Endothelial cell (in vitro differentiated cells): ENCODE data around the gene LRIT1. TPM values are rescaled to one million over a fixed set of nuclear protein-coding genes. Genes with fewer than 3 reads are reported as not detected.
A peak's percentile ranks its signal among the peaks of the same experiment; 100 is the strongest.

Experiments
- DNase-seq: peaks from one replicate; pipeline ENCODE4 v3.0.0; 2021; ENCODE audit warnings: low spot score
- H3K27ac Mint-ChIP-seq: one replicate; pipeline ENCODE4 v1.8.0; 2021; ENCODE audit warnings: mixed read lengths, inconsistent platforms; ENCODE audit not compliant: unreplicated experiment
- H3K27me3 Mint-ChIP-seq: one replicate; pipeline ENCODE4 v1.8.0; 2021; ENCODE audit warnings: mild to moderate bottlenecking, moderate library complexity, mixed read lengths, inconsistent platforms; ENCODE audit not compliant: unreplicated experiment
- H3K36me3 Mint-ChIP-seq: one replicate; pipeline ENCODE4 v1.8.0; 2021; ENCODE audit warnings: mild to moderate bottlenecking, low read depth, mixed read lengths, inconsistent platforms; ENCODE audit not compliant: unreplicated experiment
- H3K4me1 Mint-ChIP-seq: one replicate; pipeline ENCODE4 v1.8.0; 2021; ENCODE audit warnings: mild to moderate bottlenecking, mixed read lengths, inconsistent platforms; ENCODE audit not compliant: unreplicated experiment
- H3K4me3 Mint-ChIP-seq: one replicate; pipeline ENCODE4 v1.8.0; 2021; ENCODE audit warnings: mild to moderate bottlenecking, mixed read lengths, inconsistent platforms; ENCODE audit not compliant: unreplicated experiment
- H3K9me3 Mint-ChIP-seq: one replicate; pipeline ENCODE4 v1.8.0; 2021; ENCODE audit warnings: mixed read lengths, inconsistent platforms; ENCODE audit not compliant: unreplicated experiment
- total RNA-seq: library from RNA; stranded (reverse); fragmentation: NEBNext Ultra II Directional; extraction: Animal tissue kit (Norgen Biotek cat#: 25700); gene quantifications from one replicate; pipeline ENCODE4 v1.2.1, GENCODE V29; 2021; ENCODE audit not compliant: unreplicated experiment
- TF ChIP-seq, protein P1 (sequence below): fragments of 200-600 bp; sonication (generic); IDR thresholded peaks from one replicate; pipeline ENCODE4 v1.5.0; 2021; ENCODE audit warnings: antibody characterized with exemption; ENCODE audit not compliant: unreplicated experiment

LRIT1 gene
- total RNA-seq, 1 donor from 2014 or later: not detected

DNA sequence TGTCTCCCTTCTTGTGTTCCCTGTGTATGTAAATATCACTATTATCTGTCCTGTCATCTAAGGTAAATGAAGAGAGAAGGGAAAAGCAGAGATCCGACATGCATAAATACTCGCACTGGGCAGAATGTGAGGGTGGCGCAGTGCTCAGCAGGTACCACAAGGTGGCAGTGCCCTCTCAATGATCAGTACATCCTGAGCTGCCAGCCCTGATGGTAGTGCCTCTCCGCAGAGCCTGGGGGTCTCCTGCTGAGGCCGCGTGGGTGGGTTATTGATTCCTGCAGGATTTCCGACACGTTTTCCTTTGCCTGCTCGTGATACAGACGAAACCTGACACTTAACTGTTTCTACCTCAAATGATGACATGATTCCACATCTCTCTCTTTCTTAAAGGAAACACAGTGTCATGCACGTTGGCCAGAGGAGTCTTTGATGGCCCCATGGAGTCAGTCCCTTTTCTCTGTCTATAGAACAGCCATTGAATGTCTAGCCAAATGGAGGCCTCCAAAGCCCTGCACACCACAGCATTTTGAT, 23.3 kb upstream of the LRIT1 start:
- no peak overlapping the region for H3K27ac Mint-ChIP-seq
- peaks cover 15% of the 10 kb centered on the region for H3K4me1 Mint-ChIP-seq
- no peaks in the 10 kb centered on the region for H3K36me3 Mint-ChIP-seq
- TF ChIP-seq, protein P1, sequence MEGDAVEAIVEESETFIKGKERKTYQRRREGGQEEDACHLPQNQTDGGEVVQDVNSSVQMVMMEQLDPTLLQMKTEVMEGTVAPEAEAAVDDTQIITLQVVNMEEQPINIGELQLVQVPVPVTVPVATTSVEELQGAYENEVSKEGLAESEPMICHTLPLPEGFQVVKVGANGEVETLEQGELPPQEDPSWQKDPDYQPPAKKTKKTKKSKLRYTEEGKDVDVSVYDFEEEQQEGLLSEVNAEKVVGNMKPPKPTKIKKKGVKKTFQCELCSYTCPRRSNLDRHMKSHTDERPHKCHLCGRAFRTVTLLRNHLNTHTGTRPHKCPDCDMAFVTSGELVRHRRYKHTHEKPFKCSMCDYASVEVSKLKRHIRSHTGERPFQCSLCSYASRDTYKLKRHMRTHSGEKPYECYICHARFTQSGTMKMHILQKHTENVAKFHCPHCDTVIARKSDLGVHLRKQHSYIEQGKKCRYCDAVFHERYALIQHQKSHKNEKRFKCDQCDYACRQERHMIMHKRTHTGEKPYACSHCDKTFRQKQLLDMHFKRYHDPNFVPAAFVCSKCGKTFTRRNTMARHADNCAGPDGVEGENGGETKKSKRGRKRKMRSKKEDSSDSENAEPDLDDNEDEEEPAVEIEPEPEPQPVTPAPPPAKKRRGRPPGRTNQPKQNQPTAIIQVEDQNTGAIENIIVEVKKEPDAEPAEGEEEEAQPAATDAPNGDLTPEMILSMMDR: peak; percentile 90
- no peaks in the 10 kb centered on the region for H3K9me3 Mint-ChIP-seq
- H3K27me3 Mint-ChIP-seq: no peaks in the 10 kb centered on the region
- no peak overlapping the region for H3K4me3 Mint-ChIP-seq
- peak; percentile 79 for DNase-seq

DNA sequence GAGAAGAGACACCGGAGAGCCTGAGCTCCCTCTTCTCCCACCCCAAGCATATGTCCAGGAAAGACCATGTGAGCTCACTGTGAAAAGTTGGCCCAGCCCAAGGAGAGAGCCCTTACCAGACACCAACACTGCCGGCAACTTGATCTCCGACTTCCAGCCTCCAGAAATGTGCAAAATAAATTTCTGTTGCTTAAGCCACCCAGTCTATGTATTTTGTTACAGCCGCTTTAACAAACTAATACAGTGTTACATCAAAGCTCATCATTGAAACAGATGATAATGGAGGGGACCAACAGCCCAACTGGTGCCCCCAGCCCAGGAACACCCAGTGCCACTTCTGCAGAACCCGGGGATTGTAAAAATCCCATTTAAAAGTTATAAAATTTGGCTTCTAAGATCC, 22.4 kb upstream of the LRIT1 start:
- TF ChIP-seq, protein P1: no peak
- DNase-seq: no peak
- Mint-ChIP-seq H3K27ac (no peak overlapping the region), H3K27me3 (no peaks in the 10 kb centered on the region), H3K36me3 (no peaks in the 10 kb centered on the region), H3K4me3 (no peak overlapping the region), H3K4me1 (peaks cover 15% of the 10 kb centered on the region), H3K9me3 (no peaks in the 10 kb centered on the region)

DNA sequence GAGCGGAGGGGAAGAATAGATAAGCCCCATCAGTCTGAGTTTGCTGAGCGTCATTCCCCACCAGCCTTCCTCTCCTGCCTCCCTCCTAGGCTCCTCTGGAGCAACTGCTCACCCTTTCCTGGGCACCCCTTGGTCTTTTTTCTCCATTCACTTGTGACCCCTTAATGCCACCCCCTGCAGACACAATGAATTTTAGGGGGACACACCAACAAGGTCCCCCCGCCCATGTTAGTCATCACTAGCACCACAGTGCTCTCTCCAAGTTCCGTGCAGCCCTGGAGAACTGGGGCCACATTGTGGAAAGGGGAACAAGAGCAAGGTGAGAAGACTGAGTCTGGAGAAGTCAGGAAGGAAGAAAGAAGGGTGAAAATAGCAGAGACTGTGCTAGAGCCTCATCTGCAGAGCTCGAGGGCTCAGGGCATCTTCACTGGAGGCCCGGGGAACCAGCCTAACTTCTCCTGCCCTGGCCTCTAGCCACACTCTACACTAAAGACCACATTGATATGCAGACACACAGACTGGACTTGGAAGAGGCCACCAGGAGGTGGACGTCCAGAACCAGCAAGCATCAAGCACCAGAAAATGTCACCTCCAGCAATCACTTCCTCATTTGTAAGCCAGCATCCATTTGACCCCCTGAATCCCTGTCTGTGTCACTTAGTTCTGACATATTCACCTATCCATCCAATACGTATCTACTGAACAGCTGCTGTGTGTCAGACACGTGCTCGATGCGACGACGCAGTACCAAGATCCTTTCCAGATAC, 21.0 kb upstream of the LRIT1 start:
- peaks cover 6% of the 10 kb centered on the region for H3K4me1 Mint-ChIP-seq
- DNase-seq: no peak
- no peaks in the 10 kb centered on the region for H3K36me3 Mint-ChIP-seq
- no peaks in the 10 kb centered on the region for H3K9me3 Mint-ChIP-seq
- H3K27me3 Mint-ChIP-seq: peaks cover under 1% of the 10 kb centered on the region
- TF ChIP-seq, protein P1: no peak
- H3K27ac Mint-ChIP-seq: peak overlapping the region; percentile 22
- no peak overlapping the region for H3K4me3 Mint-ChIP-seq

DNA sequence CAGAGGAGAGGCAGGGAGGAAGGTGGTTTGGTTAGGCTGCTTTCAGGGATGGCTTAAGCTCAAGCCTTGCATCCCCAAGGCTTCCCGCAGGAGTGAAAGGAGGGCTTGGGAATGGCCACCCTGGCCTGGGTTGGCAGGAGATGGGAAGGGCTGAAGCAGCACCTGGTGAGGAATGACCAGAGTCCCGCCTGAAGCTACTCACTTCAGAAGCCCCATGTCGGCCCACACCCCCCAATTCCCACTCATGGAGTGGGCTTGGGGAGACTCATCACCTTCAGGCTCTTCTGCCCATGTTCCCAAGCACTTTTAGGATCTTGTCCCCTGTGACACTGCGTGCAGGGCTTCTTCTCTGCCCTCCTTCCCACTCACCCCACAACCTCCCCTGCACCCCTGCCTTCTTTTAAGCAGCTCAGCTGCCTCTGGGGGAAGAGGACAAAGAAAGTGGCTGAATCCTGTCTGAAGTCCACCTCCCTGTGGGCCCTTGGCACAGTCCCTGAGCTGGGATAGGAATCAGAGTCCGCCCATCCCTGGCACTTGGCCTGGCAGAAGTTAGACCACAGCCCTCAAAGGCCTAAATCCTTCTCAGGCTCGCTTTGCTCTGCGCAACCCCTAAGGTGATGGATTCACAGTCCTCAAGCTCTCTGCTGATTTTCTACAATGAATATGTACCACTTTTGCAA, 20.0 kb upstream of the LRIT1 start:
- DNase-seq: no peak
- Mint-ChIP-seq H3K36me3 (no peaks in the 10 kb centered on the region), H3K9me3 (no peaks in the 10 kb centered on the region)

More for the DNA sequence above, 20.0 kb upstream of the LRIT1 start:
- Mint-ChIP-seq H3K27me3 (peaks cover 3% of the 10 kb centered on the region), H3K4me3 (no peak overlapping the region), H3K4me1 (peaks cover 6% of the 10 kb centered on the region), H3K27ac (no peak overlapping the region)
- TF ChIP-seq, protein P1: no peak
